BLaER1 (cell line): Measurements from ENCODE around the gene PRDM5.

Experiments used
- H3K27ac ChIP-seq: shearing (Covaris generic); formaldehyde crosslinking; 2 replicates; pipeline ENCODE4 v1.8.1; 2022
- H3K27me3 ChIP-seq: shearing (Covaris generic); formaldehyde crosslinking; 2 replicates; pipeline ENCODE4 v1.8.1; 2022
- H3K36me3 ChIP-seq: shearing (Covaris generic); formaldehyde crosslinking; 2 replicates; pipeline ENCODE4 v1.8.1; 2022
- H3K4me1 ChIP-seq: shearing (Covaris generic); formaldehyde crosslinking; 2 replicates; pipeline ENCODE4 v1.8.1; 2022
- H3K4me2 ChIP-seq: shearing (Covaris generic); formaldehyde crosslinking; 2 replicates; pipeline ENCODE4 v1.8.1; 2022
- H3K4me3 ChIP-seq: shearing (Covaris generic); formaldehyde crosslinking; 2 replicates; pipeline ENCODE4 v1.8.1; 2022
- H3K9ac ChIP-seq: shearing (Covaris generic); formaldehyde crosslinking; 2 replicates; pipeline ENCODE4 v1.8.1; 2022
- H3K9me3 ChIP-seq: shearing (Covaris generic); formaldehyde crosslinking; 2 replicates; pipeline ENCODE4 v1.8.1; 2022
- H4K20me1 ChIP-seq: shearing (Covaris generic); formaldehyde crosslinking; 2 replicates; pipeline ENCODE4 v1.8.1; 2022
- Cebpa-rat ChIP-seq: shearing (Covaris generic); IDR thresholded peaks from 2 replicates; pipeline ENCODE4 v1.8.1; 2022

The PRDM5 gene

DNA sequence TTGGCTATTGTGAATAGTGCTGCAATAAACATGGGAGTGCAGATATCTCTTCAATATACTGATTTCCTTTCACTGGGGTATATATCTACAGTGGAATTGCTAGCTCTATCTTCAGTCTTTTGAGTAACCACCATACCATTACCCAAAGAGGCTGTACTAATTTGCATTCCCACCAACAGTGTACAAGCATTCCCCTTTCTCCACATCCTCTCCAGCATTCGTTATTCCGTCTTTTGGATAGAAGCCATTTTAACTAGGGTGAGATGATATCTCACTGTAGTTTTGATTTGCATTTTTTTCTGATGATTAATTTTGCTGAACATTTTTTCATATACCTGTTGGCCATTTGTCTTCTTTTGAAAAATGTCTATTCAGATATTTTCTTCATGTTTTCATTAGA, 110.3 kb downstream of the PRDM5 start:
- no peak overlapping the region for H3K4me3 ChIP-seq
- H3K9ac ChIP-seq, result no peak overlapping the region
- no peaks in the 10 kb centered on the region for H4K20me1 ChIP-seq
- H3K9me3 ChIP-seq, result peaks cover 20% of the 10 kb centered on the region
- H3K27me3 ChIP-seq, result no peaks in the 10 kb centered on the region
- H3K27ac ChIP-seq, result no peak overlapping the region
- no peaks in the 10 kb centered on the region for H3K4me1 ChIP-seq
- no peak overlapping the region for H3K4me2 ChIP-seq
- no peak for TF ChIP-seq Cebpa-rat
- H3K36me3 ChIP-seq, result no peaks in the 10 kb centered on the region

DNA sequence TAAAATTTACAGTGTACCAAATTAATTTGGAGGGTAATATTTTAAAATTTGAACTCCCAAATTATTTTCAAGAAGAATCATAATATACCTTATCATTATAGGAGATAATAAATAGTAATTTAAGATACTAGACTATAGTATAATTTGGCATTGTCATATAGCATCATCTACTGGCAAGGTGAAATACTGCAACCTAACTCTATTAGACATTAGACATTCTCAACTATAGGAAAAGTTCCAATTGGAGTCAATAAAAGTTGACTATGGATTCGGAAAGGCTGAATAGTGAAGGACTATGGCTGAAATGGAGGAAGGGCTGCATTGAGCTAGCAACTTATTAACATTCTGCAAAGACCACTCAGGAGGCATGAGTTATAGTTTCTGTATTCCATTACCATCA, 113.0 kb downstream of the PRDM5 start:
- Histone ChIP-seq H3K27me3 (no peaks in the 10 kb centered on the region), H3K4me1 (no peaks in the 10 kb centered on the region), H3K4me2 (no peak overlapping the region), H3K4me3 (no peak overlapping the region), H3K9ac (no peak overlapping the region), H4K20me1 (no peaks in the 10 kb centered on the region), H3K9me3 (peaks cover 24% of the 10 kb centered on the region), H3K36me3 (no peaks in the 10 kb centered on the region), H3K27ac (no peak overlapping the region)
- no peak for TF ChIP-seq Cebpa-rat

DNA sequence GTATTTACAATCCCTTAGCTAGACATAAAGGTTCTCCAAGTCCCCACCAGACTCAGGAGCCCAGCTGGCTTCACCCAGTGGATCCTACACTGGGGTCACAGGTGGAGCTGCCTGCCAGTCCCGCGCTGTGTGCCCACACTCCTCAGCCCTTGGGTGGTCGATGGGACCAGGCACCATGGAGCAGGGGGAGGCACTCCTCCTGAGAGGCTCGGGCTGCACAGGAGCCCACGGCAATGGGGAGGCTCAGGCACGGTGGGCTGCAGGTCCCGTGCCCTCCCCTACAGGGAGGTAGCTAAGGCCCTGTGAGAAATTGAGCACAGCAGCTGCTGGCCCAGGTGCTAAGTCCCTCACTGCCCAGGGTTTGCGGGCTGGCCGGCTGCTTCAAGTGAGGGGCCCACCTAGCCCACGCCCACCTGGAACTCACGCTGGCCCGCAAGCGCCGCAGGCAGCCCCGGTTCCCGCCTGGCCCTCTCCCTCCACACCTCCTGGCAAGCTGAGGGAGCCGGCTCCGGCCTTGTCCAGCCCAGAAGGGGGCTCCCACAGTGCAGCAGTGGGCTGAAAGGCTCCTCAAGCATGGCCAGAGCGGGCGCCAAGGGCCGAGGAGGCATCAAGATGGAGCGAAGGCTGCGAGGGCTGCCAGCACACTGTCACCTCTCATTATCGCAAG, 113.9 kb downstream of the PRDM5 start:
- Histone ChIP-seq H3K4me3 (no peak overlapping the region), H3K9ac (no peak overlapping the region), H3K4me2 (no peak overlapping the region), H3K4me1 (no peaks in the 10 kb centered on the region), H3K9me3 (peaks cover 24% of the 10 kb centered on the region), H3K27ac (no peak overlapping the region), H4K20me1 (no peaks in the 10 kb centered on the region), H3K36me3 (no peaks in the 10 kb centered on the region), H3K27me3 (no peaks in the 10 kb centered on the region)
- no peak for TF ChIP-seq Cebpa-rat

DNA sequence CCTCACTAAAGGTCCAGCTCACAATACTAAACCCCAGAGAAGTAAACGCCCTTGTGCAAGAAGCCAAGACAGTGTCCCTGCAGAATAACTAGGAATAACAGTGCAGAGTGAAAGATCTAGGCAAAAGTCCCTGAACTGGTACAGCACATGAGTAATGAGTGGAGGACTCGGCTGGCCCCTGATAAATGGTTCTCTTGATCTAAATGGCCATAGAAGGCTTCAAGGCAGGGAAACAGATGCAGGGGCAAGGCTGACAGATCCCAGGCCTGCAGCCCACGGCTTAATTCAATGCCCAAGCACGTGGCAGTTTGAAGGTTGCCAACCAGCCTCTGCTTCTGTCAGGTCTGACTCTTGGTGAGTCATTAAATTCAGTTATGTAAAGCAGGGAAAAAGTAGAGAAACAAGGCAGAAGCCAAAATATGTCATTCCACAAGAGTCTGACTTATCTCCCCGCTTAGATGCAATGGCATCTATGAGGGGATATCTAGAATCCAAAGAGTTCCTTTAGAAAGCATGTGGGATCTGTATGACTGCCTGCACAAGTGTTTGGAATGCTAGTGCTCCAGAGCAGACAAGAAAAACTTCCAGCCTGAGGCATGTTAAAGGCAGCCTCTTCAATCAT, 121.3 kb downstream of the PRDM5 start:
- Histone ChIP-seq H3K4me2 (no peak overlapping the region), H3K27me3 (no peaks in the 10 kb centered on the region)

DNA sequence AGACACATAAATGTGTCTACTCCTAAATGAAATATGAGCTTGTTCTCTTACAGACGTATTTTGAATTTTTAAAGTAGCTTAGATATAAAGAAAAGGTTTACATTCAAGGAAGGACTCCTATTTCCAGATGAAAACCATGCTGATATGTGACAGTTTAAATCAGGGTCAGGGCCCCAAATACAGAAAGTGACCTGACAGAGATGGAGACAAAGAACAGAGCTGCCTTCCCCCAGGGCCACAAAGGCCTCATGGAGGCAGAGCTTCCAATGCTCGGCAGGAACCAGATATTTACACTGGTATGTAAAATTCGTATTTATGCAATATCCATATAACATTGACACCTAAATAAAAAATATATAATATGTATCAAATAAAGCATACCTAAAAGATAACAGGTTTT, 124.0 kb downstream of the PRDM5 start:
- Histone ChIP-seq H3K36me3 (no peaks in the 10 kb centered on the region), H3K27ac (no peak overlapping the region), H4K20me1 (no peaks in the 10 kb centered on the region), H3K27me3 (no peaks in the 10 kb centered on the region), H3K4me3 (no peak overlapping the region), H3K9me3 (no peaks in the 10 kb centered on the region), H3K9ac (no peak overlapping the region), H3K4me2 (no peak overlapping the region), H3K4me1 (no peaks in the 10 kb centered on the region)
- no peak for TF ChIP-seq Cebpa-rat

More for the DNA sequence above, 121.3 kb downstream of the PRDM5 start:
- H3K9me3 ChIP-seq, result no peaks in the 10 kb centered on the region
- no peak overlapping the region for H3K4me3 ChIP-seq
- no peaks in the 10 kb centered on the region for H4K20me1 ChIP-seq
- no peaks in the 10 kb centered on the region for H3K36me3 ChIP-seq
- no peak overlapping the region for H3K9ac ChIP-seq
- no peak for TF ChIP-seq Cebpa-rat
- no peaks in the 10 kb centered on the region for H3K4me1 ChIP-seq
- H3K27ac ChIP-seq, result no peak overlapping the region

DNA sequence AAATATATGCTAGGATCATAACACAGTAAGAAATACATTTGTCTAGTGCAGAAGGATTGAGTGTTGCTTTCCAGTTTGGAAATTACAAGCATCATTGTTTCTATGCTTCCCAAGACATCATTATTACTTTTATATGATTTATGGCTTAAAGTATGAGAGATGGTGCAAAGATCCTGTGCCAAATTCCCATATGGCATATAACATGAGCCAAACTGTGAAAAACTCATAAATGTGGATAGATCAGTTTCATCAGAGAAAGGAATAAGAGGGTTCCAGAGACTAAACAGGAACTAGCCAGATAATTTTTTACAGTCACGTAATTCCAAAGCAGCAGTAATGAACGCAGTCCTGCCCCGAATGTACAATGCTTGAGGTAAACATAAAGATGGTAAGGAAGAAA, 126.3 kb downstream of the PRDM5 start:
- no peak for TF ChIP-seq Cebpa-rat
- Histone ChIP-seq H3K9ac (no peak overlapping the region), H3K36me3 (no peaks in the 10 kb centered on the region), H3K9me3 (no peaks in the 10 kb centered on the region), H3K27ac (no peak overlapping the region), H3K4me2 (no peak overlapping the region), H3K4me1 (no peaks in the 10 kb centered on the region), H3K27me3 (no peaks in the 10 kb centered on the region), H4K20me1 (no peaks in the 10 kb centered on the region), H3K4me3 (no peak overlapping the region)

DNA sequence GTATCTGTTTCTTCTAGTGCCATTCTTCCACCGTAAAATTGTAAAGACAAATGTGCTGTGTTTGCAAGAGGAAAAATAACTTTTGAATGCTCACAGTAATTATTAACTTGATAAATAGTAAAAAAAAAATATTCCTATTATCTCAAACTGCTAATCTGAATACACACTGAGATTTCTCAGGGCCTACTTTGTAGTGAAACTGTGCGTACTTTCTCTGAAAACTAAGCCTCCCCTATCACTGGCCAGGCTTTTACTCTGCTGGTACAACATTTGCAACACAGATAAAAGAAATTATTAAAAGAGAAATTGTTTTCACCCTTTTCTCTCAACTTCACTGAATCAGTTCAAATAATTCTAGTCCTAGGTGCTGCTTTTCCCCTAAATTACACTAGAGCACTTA, 137.3 kb downstream of the PRDM5 start:
- H4K20me1 ChIP-seq, result no peaks in the 10 kb centered on the region
- H3K36me3 ChIP-seq, result no peaks in the 10 kb centered on the region
- no peak overlapping the region for H3K4me2 ChIP-seq
- no peak overlapping the region for H3K27ac ChIP-seq
- H3K9me3 ChIP-seq, result no peaks in the 10 kb centered on the region
- TF ChIP-seq Cebpa-rat, result no peak
- no peaks in the 10 kb centered on the region for H3K4me1 ChIP-seq
- H3K27me3 ChIP-seq, result no peaks in the 10 kb centered on the region
- no peak overlapping the region for H3K4me3 ChIP-seq
- no peak overlapping the region for H3K9ac ChIP-seq

DNA sequence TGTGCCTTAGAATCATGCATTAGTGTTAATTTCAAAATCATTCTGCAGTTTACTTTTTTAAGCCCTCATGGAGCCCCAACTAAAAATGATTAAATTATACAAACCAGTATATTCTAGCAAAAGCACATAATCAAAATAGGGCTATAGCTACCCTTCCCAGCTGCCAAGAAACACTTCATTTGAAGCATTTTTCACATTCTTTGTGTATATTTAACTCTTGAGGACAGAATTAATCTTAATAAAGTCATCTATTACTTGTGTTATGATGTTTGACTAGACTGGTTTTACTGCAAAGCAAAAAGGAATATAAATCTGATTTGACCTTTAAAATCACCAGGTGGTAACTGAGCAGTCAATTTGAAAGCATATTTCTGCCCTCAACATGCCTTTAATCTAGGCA, 145.1 kb downstream of the PRDM5 start:
- Histone ChIP-seq H3K36me3 (no peaks in the 10 kb centered on the region), H3K27me3 (no peaks in the 10 kb centered on the region), H3K27ac (no peak overlapping the region), H3K4me2 (no peak overlapping the region), H3K9ac (no peak overlapping the region), H3K4me3 (no peak overlapping the region), H3K9me3 (no peaks in the 10 kb centered on the region), H3K4me1 (no peaks in the 10 kb centered on the region), H4K20me1 (no peaks in the 10 kb centered on the region)
- TF ChIP-seq Cebpa-rat, result no peak

DNA sequence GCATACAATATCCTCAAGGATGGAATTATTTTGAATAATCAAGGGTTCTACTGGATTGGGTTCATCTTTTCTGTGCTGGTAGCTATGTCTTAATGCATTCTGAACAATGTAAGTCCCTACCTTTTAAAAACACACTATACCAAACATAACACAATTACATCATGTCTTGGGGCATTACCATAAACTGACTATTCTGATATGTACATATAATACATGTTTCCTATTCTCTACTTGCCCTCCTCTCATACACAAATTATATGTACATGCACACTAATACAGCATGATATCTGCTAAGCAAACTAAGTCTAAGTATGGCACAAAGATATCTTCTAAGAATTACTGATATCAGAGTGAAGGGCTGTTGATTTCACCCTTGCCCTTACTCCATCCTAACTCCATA, 147.1 kb downstream of the PRDM5 start:
- no peaks in the 10 kb centered on the region for H3K9me3 ChIP-seq
- H3K4me2 ChIP-seq, result no peak overlapping the region
- H3K4me1 ChIP-seq, result no peaks in the 10 kb centered on the region
- no peak for TF ChIP-seq Cebpa-rat
- no peak overlapping the region for H3K27ac ChIP-seq
- no peaks in the 10 kb centered on the region for H4K20me1 ChIP-seq
- no peaks in the 10 kb centered on the region for H3K36me3 ChIP-seq
- H3K27me3 ChIP-seq, result no peaks in the 10 kb centered on the region
- no peak overlapping the region for H3K4me3 ChIP-seq
- H3K9ac ChIP-seq, result no peak overlapping the region

DNA sequence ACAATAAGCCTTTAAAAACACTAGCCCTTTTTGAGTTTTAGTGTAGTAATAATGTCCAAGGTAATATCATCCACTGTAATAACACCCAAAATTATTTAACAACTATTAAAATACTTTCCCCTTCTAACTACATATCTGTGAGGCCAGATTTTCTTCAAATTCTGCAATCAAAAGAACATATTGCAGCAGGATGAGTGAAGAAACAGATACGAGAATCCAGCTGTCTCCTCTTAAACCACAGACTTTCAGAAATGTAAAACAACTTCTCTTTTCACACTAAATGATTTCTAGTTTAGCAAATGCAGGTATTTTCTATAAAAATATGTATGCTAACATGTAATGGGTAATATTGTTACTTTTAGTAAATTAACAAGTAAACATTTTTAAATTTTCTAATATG, 148.9 kb downstream of the PRDM5 start:
- no peaks in the 10 kb centered on the region for H3K9me3 ChIP-seq
- TF ChIP-seq Cebpa-rat, result no peak
- no peak overlapping the region for H3K4me3 ChIP-seq
- no peak overlapping the region for H3K27ac ChIP-seq
- H3K9ac ChIP-seq, result no peak overlapping the region
- H3K4me2 ChIP-seq, result no peak overlapping the region
- H3K4me1 ChIP-seq, result no peaks in the 10 kb centered on the region
- no peaks in the 10 kb centered on the region for H3K27me3 ChIP-seq
- no peaks in the 10 kb centered on the region for H4K20me1 ChIP-seq
- H3K36me3 ChIP-seq, result no peaks in the 10 kb centered on the region
